GM18870 (cell line): ENCODE measurements around the gene SERP2.

ENCODE experiments used
- ATAC-seq: cut with Tn5 transposase; IDR thresholded peaks from one replicate; pipeline ENCODE4 v1.9.1; 2021; ENCODE audit warnings: moderate library complexity; ENCODE audit not compliant: unreplicated experiment

The SERP2 gene

DNA sequence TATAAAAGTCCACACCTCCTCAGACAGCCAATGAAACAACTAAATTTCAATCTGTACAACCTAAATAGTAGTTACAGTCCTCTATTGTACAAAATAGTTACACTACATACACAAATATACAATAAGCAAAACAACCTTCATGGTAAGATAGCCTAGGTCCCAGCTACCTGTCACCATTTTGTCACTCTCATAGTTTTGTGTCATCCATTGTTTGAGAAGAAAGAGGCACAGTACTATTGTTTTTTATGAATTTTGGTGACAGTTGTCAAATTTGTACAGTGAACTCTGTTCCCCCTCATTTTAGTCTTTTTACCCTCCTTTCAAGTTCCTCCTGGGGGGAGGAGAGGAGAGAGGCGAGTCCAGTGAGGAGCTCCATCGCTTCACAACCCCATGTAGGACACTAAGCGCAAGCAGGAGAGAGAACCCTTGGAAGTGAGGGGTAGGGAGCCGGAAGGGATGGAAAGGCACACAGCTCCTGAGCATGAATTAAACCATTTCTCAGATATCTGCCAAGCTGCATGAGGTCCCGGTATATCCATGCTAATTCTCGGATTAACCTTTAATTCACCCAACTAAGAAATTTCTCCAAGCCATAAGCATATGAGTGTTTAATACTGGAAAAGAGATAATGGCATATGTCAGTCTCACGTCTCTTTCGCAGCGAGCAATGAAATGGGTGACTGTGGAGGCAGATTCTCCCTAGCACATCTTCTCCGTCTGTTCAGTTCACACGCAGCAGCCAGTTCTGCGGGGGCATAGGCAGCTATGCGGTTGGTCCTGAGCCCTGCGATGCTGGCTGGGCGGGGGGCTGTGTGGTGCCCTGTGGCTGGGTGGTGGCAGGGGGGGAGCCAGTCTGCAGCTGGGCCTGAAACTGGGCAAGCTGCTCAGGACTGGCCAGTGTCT lies 60.5 kb downstream of the SERP2 start:
- ATAC-seq = no peak

DNA sequence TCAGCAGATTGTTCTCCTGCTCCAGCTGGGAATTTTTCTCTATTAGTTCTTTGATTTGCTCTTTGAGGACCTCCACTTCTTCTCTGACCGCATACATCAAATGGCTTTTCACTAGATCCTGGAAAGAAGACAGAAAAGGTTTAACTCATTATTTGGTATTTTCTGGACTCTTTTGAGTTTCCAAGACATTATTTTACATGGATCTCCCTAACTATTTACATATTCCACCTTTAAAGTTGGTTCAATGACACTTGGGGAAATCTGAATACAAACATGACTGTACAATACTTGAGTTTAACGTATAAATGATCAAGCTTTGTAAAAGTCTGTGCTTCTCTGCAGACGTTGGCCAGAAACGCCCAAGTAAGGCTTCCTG lies 61.1 kb downstream of the SERP2 start:
- ATAC-seq = no peak

DNA sequence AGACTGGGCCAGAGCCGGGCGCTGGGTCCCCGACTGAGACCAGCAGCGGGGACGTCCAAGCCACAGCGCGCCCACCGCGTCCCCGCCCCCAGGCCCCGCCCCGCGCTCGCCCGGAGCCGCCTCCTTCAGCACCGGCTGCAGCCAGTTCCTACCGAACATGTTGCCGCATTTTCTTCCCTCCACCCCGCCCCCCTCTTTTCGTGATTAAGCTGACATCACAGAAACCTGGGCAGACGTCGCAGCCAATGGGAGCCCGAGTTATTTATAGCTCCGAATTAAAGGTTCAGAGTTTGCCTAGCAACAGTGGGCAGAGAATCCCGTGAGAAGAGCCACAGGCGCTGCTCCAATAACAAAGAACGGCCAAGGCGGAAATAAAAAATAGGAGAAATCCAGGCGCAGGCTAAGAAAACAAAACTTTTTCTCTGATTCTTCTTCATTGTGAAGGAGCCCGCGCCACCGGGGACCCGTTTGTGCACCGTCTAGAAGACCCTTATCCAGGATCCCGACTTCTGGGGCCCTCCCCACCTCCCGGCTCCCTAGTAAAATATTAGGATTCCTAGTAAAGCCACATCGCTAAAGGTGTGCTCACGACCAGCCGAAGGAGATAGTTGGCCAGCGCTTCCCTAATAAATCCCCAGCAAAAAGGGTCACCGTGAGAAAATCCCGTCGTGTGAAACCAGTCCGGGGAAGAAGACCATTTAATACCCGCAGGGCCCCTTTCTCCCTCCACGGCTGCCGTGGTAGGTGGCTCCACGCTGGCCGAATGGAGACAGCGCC lies 61.7 kb downstream of the SERP2 start:
- peak; percentile 53 for ATAC-seq

DNA sequence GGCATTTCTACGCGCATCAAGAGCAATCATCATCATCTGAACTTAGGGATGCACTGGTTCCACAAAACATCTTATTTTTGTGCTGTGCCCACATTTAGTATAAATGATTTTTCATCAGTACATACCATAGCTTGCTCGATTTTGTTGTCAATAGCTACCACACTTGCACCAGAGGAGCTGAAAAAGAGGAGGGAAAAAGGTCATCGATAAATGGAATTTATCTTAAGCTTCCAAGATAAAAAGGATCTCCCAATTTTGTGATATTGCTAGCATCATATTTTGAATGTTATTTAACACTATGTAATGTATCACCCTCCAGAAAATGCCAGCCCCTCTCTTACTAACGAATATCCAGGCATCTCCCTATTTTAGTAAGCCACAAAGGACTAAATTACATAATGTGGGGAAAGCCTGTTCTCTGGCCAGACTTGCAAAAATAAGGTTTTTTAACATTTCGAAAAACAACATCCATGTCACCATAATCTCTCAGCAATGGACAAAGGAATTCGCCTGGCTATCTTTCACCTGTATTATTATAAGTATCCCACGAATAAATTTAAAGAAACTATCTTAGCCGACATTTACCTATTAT lies 62.4 kb downstream of the SERP2 start:
- no peak for ATAC-seq

DNA sequence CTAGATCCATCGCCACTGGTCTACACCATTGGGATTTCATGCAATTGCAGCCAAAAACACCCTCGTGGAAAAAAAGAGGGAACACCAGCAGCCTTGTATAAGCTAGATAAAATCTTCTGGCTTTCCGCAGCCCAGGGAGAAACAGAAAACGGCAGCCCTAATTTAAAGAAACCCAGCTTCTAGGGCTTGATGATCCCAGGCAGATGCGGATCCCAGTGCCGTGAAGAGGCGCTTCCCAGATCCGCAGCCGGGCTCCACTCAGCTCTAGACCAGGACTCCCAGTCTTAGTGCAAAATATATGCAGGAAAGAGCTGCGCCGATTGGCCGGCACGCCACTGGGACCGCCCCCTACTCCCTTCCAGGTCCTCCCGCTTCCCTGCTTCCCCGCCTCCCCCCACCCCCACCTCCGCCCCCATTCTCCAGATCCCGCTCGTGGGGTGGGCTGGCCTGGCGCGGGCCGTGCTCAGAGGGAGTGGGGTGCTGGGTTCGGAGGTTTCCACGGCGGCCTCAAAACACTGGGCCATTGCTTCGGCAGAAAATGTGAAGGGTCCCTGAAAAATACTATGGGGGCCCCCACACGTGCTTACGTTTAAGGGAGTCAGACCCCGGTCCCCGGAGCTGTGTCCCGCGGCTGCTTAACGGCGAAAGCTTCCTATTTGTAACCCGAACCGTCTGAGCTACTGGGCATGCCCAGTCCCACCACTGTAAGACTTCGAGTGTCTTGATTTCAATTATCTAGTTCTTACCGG lies 63.1 kb downstream of the SERP2 start:
- ATAC-seq = no peak

DNA sequence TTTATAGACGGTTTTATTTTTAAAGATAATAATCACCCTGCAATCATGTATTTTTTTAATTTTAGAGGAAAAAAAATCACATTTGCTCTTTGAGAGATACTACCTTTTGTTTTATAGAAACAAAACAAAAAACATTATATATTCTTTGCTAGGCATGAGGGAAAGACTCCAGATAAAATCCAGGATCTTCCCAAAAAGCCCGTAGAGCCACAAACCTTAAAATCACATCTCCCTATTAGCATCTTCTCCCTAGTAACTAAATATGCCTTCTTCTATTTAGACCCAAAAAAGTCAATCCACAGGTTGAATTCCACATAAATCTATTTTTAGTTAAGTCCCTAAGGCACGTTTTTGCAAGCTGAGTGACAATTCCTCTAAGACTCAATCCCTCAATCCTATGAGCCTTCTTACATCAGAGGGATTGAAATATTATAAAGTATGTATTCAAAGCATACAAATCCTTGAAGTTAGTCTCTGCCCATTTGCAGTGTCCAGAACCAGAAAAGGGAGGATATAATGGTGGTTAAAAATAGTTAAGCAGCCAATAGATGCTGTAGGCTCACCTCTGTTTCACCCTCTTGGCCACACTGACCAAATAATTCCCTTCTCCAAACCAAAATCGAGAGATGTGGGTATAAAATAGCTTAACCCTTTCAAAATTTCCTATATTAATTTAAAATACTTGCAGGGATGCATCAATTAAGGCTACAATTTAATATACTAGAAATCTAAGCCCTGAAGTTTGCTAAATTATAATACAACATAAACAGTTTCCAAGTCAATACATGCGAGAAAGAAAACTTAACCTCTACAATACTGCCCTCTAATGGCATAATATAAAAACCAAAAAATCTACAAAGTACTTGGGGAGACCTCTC lies 64.0 kb downstream of the SERP2 start:
- no peak for ATAC-seq

DNA sequence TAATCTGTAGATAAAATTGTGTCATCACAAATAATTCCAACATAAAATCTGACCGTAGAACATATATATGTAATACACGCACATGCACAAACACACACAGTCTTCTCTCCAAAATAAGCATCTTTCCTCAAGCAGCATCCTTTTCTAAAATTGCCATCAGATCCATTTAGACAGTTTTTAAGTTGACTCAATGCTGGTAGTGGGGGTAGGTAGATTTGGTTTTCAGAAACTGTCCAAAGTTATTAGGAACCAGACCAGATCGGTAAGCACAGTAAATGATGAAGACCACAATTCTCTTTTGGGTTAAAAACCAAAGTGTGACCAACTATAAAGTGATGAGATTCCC lies 64.6 kb downstream of the SERP2 start:
- ATAC-seq = no peak

DNA sequence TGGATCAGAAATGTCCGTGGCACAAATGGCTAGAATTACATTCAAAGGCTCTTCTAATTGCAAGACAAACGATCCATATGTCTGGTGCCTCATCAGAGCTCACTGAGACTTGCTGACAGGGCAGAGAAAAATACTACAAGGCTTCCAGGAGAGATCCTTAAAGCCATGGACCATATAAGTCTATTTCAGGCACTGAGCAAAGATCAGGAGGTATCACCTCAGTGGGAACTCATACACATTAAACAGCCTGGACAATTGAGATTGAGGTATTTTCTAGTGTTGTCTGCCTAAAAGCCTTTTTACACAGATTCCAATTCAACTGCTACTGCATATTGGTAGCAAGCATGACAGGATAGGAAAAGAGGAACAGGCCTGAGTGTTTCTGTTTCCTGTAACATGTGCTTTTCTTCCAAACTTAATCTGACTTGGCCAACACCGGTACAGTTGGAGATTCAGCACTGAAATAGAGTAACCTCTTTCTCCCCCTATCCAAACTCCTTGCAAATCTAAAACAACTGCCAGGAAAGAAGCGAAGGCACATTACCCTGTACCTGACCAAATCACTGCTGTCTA lies 65.9 kb downstream of the SERP2 start:
- ATAC-seq = no peak

DNA sequence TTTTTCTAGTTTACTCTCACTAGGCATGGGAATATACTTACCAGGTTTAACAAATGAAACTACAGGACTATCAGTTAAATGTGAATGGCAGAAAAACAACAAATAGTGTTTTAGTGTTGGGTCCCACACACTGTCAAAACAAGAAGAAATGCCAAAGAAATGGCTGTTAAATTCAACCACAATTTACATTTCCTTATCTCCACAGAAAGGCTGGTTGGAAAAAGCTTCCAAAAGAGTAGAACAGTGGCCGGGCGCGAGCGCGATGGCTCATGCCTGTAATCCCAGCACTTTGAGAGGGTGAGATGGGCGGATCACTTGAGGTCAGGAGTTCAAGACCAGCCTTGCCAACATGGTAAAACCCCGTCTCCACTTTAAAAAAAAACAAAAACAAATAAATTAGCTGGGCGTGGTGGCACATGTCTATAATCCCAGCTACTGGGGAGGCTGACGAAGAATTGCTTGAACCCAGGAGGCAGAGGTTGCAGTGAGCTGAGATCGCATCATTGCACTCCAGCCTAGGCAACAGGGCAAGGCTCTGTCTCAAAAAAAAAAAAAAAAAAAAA lies 66.5 kb downstream of the SERP2 start:
- no peak for ATAC-seq
